ENCODE data around the gene TRIM10.

DNA sequence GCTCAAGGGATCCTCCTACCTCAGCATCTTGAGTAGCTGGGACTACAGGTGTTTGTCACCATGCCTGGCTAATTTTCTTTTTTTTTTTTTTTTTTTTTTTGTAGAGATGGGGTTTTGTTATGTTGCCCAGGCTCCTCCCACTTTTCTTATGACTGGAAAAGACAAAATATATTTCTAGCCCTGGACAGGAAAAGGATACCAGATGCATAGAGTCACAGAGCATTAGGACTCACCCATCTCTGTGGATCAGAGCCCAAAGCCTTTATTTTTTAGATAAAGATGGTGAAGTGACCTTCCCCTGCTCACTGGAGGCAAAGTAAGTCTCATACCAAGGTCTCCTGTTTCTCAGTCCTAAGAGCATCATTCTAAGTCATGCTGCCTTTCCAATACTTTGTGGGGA is 3.4 kb downstream of the TRIM10 start:
- TF ChIP-seq REST (IDR thresholded peaks at IDR 0.05; ENCODE audit: unreplicated experiment) (no peak), ETS1 (IDR thresholded peaks at IDR 0.05) (no peak), JUNB (IDR thresholded peaks at IDR 0.05; ENCODE audit: unreplicated experiment) (no peak), EZH2phosphoT487 (IDR thresholded peaks at IDR 0.05; ENCODE audit: unreplicated experiment) (no peak)
- TF ChIP-seq, protein P1, sequence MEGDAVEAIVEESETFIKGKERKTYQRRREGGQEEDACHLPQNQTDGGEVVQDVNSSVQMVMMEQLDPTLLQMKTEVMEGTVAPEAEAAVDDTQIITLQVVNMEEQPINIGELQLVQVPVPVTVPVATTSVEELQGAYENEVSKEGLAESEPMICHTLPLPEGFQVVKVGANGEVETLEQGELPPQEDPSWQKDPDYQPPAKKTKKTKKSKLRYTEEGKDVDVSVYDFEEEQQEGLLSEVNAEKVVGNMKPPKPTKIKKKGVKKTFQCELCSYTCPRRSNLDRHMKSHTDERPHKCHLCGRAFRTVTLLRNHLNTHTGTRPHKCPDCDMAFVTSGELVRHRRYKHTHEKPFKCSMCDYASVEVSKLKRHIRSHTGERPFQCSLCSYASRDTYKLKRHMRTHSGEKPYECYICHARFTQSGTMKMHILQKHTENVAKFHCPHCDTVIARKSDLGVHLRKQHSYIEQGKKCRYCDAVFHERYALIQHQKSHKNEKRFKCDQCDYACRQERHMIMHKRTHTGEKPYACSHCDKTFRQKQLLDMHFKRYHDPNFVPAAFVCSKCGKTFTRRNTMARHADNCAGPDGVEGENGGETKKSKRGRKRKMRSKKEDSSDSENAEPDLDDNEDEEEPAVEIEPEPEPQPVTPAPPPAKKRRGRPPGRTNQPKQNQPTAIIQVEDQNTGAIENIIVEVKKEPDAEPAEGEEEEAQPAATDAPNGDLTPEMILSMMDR (conservative IDR thresholded peaks at IDR 0.05; ENCODE audit: low read depth in 2 of 2): no peak

All from GM23338 (cell line).